ENCODE measurements around the gene HOXB9. TPM values are rescaled to one million over a fixed set of nuclear protein-coding genes. Genes with fewer than 3 reads are reported as not detected.

The HOXB9 gene
- total and polyA plus RNA-seq, 9 of the 15 experiments (the other 6 are each of a cell fraction or from before 2014, with no cell fraction given): 3.1 to 196 (median 77.6) TPM

- TF ChIP-seq BRD4 (IDR thresholded peaks at IDR 0.05) (no peak), NEUROD1 (IDR thresholded peaks at IDR 0.05; ENCODE audit: borderline replicate concordance, low read depth, low read length, partially characterized antibody) (peak; percentile 89), ELF1 (tag; IDR thresholded peaks at IDR 0.05) (no peak), MCM5 (IDR thresholded peaks at IDR 0.05; ENCODE audit: low read depth) (no peak), HOXB6 (CRISPR knock-in tag; IDR thresholded peaks at IDR 0.05; ENCODE audit: borderline replicate concordance) (no peak), SIN3A (IDR thresholded peaks at IDR 0.05; ENCODE audit: borderline replicate concordance in 2 of 2, control insufficient read depth in 1 of 2, low read depth in 2 of 2, low read length in 2 of 2) (peak; percentile 10 to 65; a peak in 1 of 4 replicates), SMARCA4 (IDR thresholded peaks at IDR 0.05) (peak; percentile 64; the same call in 1 of the 2 replicates), RNF2 (IDR thresholded peaks at IDR 0.05) (peak; percentile 97), ZBED1 (IDR thresholded peaks at IDR 0.05) (peak; percentile 89; the same call in 1 of the 2 replicates), TEAD2 (tag; IDR thresholded peaks at IDR 0.05) (peak; percentile 21; the same call in 1 of the 2 replicates), HDAC1 (IDR thresholded peaks at IDR 0.05) (peak in 1 of 2 experiments; percentile 44; a peak in 1 of 4 replicates), ZNF217 (CRISPR knock-in tag; IDR thresholded peaks at IDR 0.05) (no peak), ESRRB (CRISPR knock-in tag; IDR thresholded peaks at IDR 0.05; ENCODE audit: borderline replicate concordance) (no peak), IRF2 (CRISPR knock-in tag; IDR thresholded peaks at IDR 0.05) (no peak), ZNF707 (CRISPR knock-in tag; conservative IDR thresholded peaks at IDR 0.05) (no peak), CC2D1A (IDR thresholded peaks at IDR 0.05) (peak; percentile 72; the same call in 1 of the 2 replicates), TSHZ1 (CRISPR knock-in tag; IDR thresholded peaks at IDR 0.05) (no peak)
- TF ChIP-seq, protein P1, sequence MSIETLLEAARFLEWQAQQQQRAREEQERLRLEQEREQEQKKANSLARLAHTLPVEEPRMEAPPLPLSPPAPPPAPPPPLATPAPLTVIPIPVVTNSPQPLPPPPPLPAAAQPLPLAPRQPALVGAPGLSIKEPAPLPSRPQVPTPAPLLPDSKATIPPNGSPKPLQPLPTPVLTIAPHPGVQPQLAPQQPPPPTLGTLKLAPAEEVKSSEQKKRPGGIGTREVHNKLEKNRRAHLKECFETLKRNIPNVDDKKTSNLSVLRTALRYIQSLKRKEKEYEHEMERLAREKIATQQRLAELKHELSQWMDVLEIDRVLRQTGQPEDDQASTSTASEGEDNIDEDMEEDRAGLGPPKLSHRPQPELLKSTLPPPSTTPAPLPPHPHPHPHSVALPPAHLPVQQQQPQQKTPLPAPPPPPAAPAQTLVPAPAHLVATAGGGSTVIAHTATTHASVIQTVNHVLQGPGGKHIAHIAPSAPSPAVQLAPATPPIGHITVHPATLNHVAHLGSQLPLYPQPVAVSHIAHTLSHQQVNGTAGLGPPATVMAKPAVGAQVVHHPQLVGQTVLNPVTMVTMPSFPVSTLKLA (conservative IDR thresholded peaks at IDR 0.05): peak; percentile 59 to 89; a peak in 3 of 4 replicates
- TF ChIP-seq, protein P2, sequence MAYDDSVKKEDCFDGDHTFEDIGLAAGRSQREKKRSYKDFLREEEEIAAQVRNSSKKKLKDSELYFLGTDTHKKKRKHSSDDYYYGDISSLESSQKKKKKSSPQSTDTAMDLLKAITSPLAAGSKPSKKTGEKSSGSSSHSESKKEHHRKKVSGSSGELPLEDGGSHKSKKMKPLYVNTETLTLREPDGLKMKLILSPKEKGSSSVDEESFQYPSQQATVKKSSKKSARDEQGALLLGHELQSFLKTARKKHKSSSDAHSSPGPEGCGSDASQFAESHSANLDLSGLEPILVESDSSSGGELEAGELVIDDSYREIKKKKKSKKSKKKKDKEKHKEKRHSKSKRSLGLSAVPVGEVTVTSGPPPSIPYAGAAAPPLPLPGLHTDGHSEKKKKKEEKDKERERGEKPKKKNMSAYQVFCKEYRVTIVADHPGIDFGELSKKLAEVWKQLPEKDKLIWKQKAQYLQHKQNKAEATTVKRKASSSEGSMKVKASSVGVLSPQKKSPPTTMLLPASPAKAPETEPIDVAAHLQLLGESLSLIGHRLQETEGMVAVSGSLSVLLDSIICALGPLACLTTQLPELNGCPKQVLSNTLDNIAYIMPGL (CRISPR knock-in tag; IDR thresholded peaks at IDR 0.05): no peak
These were observed at the start of gene HOXB9 (continued) for GRCh38 chr17:48626245-48627117.

All from K562 (cell line).